SU-DHL-6 (cell line): ENCODE data around the gene PET100.

Experiments
- H2AFZ ChIP-seq: fragments of 200-600 bp; sonication (generic); 2 replicates; pipeline ENCODE4 v1.6.1; 2014; ENCODE audit warnings: low read depth, mild to moderate bottlenecking, moderate library complexity, mixed read lengths, antibody characterized with exemption, low read length; ENCODE audit not compliant: severe bottlenecking
- H3F3A ChIP-seq: fragments of 200-600 bp; shearing (Covaris generic); 2 replicates; pipeline ENCODE4 v1.6.0; 2016; ENCODE audit warnings: antibody characterized with exemption, mild to moderate bottlenecking; ENCODE audit not compliant: insufficient read depth
- H3K27ac ChIP-seq: fragments of 200-600 bp; sonication (generic); 2 replicates; pipeline ENCODE4 v1.5.1; 2016; ENCODE audit warnings: low read depth, mild to moderate bottlenecking, low read length, moderate library complexity, mixed read lengths
- H3K27me3 ChIP-seq: fragments of 200-600 bp; sonication (generic), shearing (Covaris generic); 2 replicates; pipeline ENCODE4 v1.6.0; 2014; ENCODE audit warnings: mild to moderate bottlenecking, low read length
- H3K36me3 ChIP-seq: fragments of 200-600 bp; sonication (generic); 2 replicates; pipeline ENCODE4 v1.6.1; 2014; ENCODE audit warnings: mild to moderate bottlenecking, low read length, mixed read lengths
- H3K4me2 ChIP-seq: fragments of 300-600, 200-600 bp; shearing (Covaris generic), sonication (generic); 2 replicates; pipeline ENCODE4 v1.6.0; 2014; ENCODE audit warnings: low read length, low read depth, mild to moderate bottlenecking; ENCODE audit not compliant: poor library complexity, severe bottlenecking
- H3K4me3 ChIP-seq: fragments of 200-600 bp; sonication (generic); 2 replicates; pipeline ENCODE4 v1.5.1; 2014; ENCODE audit warnings: antibody characterized with exemption, low read length, mild to moderate bottlenecking, mixed read lengths; ENCODE audit not compliant: insufficient read depth, poor library complexity, severe bottlenecking
- H3K79me2 ChIP-seq: fragments of 200-600 bp; sonication (generic); 2 replicates; pipeline ENCODE4 v1.6.1; 2014; ENCODE audit warnings: mild to moderate bottlenecking, low read length, moderate library complexity; ENCODE audit not compliant: insufficient read depth
- H3K9ac ChIP-seq: fragments of 200-600 bp; sonication (generic); 2 replicates; pipeline ENCODE4 v1.7.0; 2014; ENCODE audit warnings: mild to moderate bottlenecking, low read length
- H3K9me2 ChIP-seq: fragments of 200-600 bp; sonication (generic); replicated peaks from 2 replicates; pipeline ENCODE4 v1.6.1; 2014; ENCODE audit warnings: low read length; ENCODE audit not compliant: insufficient read depth
- H3K9me3 ChIP-seq: fragments of 200-600 bp; sonication (generic); 2 replicates; pipeline ENCODE4 v1.6.1; 2014; ENCODE audit warnings: low read length, mixed read lengths; ENCODE audit not compliant: insufficient read depth
- H4K20me1 ChIP-seq: fragments of 200-600 bp; sonication (generic); 2 replicates; pipeline ENCODE4 v1.6.1; 2014; ENCODE audit warnings: low read depth, mild to moderate bottlenecking, antibody characterized with exemption, low read length, moderate library complexity, mixed read lengths
- CTCF ChIP-seq: fragments of 200-600 bp; sonication (generic); IDR thresholded peaks from one replicate; pipeline ENCODE4 v1.5.1; 2017; ENCODE audit warnings: antibody characterized with exemption, mild to moderate bottlenecking, low read length, moderate library complexity; ENCODE audit not compliant: insufficient read depth, poor library complexity, severe bottlenecking
- EZH2phosphoT487 ChIP-seq: fragments of 200-600 bp; sonication (generic), shearing (Covaris generic); conservative IDR thresholded peaks from 2 replicates; pipeline ENCODE4 v1.6.1; 2018; ENCODE audit warnings: mild to moderate bottlenecking, antibody characterized with exemption, low read length, moderate library complexity, mixed read lengths

The PET100 gene

GRCh38 chr19:7650148-7650547 lies 20.6 kb downstream of the PET100 start:
- Histone ChIP-seq H2AFZ (no peak overlapping the region), H3K4me2 (no peak overlapping the region), H3K9ac (no peak overlapping the region), H3K4me3 (no peak overlapping the region), H3K27ac (no peak overlapping the region), H4K20me1 (no peaks in the 10 kb centered on the region), H3K9me3 (no peaks in the 10 kb centered on the region), H3K36me3 (no peaks in the 10 kb centered on the region), H3F3A (no peaks in the 10 kb centered on the region), H3K79me2 (no peaks in the 10 kb centered on the region), H3K27me3 (no peaks in the 10 kb centered on the region), H3K9me2 (no peaks in the 10 kb centered on the region)
- TF ChIP-seq CTCF = no peak
- TF ChIP-seq EZH2phosphoT487 = no peak

GRCh38 chr19:7652061-7652641 lies 22.6 kb downstream of the PET100 start:
- Histone ChIP-seq H3K27me3 (no peaks in the 10 kb centered on the region), H3K9ac (no peak overlapping the region; the same call in 1 of the 2 replicates), H3F3A (no peaks in the 10 kb centered on the region), H3K4me3 (no peak overlapping the region), H3K27ac (no peak overlapping the region), H2AFZ (peak overlapping the region; percentile 69), H3K36me3 (no peaks in the 10 kb centered on the region), H3K4me2 (peak overlapping the region; percentile 65), H3K9me2 (no peaks in the 10 kb centered on the region), H4K20me1 (no peaks in the 10 kb centered on the region), H3K9me3 (no peaks in the 10 kb centered on the region), H3K79me2 (no peaks in the 10 kb centered on the region)
- TF ChIP-seq EZH2phosphoT487 (no peak), CTCF (peak; percentile 92)

- H3K79me2 ChIP-seq = no peaks in the 10 kb centered on the region
- H3K9me3 ChIP-seq = no peaks in the 10 kb centered on the region
- no peaks in the 10 kb centered on the region for H3F3A ChIP-seq
- TF ChIP-seq CTCF = no peak
- no peak for TF ChIP-seq EZH2phosphoT487
- no peaks in the 10 kb centered on the region for H3K36me3 ChIP-seq
- H4K20me1 ChIP-seq = no peaks in the 10 kb centered on the region
- no peak overlapping the region for H3K9ac ChIP-seq
- H2AFZ ChIP-seq = no peak overlapping the region
- no peak overlapping the region for H3K4me3 ChIP-seq
- H3K9me2 ChIP-seq = no peaks in the 10 kb centered on the region
- H3K27me3 ChIP-seq = no peaks in the 10 kb centered on the region
- no peak overlapping the region for H3K4me2 ChIP-seq
- H3K27ac ChIP-seq = no peak overlapping the region
Observed at GRCh38 chr19:7654401-7654800, 24.8 kb downstream of the PET100 start.
